AG20443 (cell line): ENCODE data around the gene RNF113B.
A peak's percentile ranks its signal among the peaks of the same experiment; 100 is the strongest.

Experiments used
- DNase-seq: peaks from one replicate; pipeline ENCODE4 v3.0.0; 2012; ENCODE audit warnings: low spot score, mixed read lengths

Gene RNF113B

DNA sequence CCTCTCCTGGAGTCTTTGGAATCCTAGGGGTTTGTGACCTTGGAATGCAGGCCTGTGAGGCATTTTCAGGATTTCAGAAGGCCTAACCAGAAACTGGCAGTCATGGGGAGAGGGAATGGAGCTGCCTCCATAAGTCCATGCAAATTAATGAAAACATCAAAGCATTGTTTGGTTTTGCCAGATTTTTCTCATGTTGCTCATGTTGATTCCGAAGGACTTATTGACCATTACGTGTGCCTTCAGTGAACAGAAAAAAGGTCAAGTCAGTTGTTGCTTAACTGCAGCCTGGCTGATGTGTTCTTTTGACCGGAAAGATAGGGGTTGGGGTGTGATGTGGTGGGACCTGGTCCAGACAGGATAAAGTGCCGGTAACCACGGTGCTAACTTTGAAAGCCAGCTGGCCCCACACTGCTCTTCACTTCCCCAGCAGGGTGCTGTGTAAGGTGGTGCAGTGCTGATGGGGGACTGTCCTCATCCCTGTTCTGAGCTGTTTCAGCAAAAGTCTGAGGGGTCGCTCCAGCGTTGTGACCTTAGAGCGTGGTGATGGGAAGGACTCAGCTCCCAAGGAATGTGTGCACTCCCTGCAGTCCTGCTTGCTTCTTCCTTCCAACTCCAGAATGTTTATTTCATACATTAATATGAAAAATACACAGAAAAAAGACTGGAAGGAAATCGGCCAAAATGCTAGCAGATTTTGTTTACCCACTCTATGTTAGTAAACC is 3.5 kb downstream of the RNF113B start:
- DNase-seq: peak; percentile 84

DNA sequence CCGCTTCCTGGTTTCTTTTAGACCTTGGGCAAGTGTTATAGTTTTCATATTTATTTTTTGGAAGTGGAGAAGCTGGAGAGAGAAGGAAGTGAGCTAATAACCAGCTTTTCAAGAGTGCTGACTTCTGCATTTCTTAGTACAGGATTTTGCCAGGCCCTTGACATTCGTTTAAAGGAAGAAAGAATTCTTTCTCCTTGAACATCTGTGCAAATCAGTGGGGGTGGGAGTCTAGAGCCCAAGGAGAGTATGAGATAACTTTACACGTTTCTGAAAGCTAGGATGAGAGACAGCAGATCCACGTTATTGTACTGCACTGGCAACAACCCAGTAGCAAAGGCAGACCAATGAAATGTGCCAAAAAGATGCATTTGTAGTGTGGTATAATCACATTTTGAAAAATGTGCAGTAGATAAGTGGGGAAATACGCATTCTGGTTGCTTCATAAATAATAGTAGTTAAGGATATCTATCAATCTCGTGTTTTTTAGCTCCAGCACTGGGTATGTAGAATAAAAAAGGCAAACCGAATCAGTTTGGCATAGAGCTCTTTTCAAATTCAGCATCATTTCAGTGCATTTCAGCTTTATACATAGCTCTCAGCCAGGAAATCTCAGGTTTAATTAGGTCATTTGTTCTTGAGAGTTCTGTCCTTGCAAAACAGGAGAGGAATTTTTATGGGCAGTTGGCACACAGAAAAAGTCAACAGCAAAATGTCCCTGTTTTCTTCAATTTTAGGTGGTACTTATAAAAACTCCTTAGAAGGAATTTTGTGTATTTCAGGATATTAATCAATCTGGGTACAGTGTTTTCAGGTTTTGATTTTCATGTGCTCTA is 4.3 kb downstream of the RNF113B start:
- DNase-seq: peak; percentile 22

DNA sequence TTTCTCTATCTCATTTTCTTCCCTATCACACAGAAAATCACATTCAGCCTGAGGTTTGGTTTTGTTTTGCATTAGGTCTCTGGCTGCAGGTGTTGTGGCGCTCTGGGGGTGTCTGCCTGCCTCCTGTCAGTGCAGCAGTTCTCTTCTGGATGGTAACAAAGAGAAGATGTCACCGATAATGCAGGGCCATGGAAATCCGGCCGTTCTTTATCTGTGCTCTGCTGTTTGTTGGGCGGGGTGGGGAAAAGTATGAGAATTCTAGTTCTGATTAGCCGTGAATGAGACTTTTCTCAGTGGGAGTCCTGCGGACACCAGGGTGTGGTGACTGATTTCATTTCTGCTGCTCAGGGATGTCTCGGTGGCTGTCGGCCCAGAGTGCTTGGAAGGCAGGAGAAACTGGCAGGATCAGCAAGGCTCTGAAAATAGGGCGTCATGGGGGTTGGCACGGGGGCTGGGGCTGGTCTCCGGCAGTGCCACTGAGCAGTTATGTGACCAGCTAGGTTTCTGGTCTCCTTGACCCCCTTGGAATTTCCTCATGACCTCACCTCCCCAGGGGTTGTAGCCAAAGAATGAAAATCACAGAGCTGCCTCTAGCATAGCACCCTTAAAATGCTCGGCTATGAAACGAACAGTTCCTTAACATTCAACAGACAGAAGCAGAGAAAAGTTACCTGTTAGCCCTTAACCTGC is 5.0 kb downstream of the RNF113B start:
- DNase-seq: peak; percentile 82

DNA sequence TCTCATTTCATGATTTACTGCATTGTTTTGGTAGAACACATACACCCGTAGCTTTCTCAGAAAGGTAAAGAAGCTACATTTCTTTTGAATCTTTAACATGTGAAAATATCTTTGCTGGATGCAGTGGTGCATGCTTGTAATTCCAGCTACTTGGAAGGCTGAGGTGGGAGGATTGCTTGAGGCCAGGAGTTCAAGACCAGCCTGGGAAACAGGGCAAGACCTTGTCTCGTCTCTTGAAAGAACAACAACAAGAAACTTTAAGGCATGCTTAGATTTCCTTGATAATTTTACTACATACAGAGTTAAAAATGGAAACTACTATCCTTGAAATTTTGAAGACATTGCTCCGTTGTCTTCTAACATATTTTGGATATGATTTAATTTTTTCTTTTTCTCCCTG is 7.7 kb downstream of the RNF113B start:
- no peak for DNase-seq

DNA sequence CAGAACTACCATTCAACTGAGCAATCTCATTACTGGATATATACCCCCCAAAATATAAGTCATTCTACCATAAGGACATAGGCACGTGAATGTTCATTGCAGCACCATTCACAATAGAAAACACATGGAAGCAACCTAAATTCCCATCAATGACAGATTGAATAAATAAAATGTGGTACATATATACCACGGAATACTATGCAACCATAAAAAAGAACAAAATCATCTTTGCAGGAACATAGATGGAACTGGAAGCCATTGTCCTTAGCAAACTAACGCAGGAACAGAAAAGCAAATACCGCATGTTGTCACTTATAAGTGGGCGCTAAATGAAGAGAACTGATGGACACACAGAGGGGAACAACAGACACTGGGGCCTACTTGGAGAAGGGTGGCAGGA is 14.1 kb downstream of the RNF113B start:
- DNase-seq: no peak

DNA sequence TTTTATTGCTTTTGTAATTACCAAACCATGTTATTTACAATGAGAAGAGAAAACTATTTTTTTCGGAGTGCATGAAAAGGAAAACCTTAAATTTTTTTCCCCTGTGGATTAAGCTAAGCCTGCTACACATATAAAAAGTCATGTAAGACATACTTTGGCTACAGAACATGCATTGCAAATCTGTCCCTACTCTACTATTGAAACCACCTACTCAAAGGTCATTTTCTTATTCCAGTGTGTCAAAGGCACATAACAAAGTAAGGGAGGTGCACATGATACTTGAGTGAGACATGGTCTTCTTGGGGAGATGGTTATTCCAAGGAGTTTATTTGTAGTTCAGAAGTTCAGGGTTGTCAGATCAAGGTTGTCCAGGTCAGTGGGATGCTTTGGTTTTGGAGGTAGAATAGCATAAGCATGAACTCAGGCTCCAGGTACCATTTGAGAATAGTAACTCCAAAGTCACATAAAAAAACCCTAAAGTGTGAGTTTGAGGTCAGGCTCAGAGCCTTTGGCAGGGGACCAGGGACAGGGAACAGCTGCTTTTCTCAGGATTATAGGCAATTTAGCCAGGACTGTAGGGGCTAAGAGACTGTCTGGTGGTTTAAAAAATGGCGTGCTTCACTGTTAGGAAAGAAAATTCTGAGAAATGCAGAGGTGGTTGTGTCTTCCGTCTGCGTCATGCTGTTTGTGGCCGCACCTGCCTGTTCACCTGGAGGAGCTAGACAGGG is 18.7 kb downstream of the RNF113B start:
- no peak for DNase-seq

DNA sequence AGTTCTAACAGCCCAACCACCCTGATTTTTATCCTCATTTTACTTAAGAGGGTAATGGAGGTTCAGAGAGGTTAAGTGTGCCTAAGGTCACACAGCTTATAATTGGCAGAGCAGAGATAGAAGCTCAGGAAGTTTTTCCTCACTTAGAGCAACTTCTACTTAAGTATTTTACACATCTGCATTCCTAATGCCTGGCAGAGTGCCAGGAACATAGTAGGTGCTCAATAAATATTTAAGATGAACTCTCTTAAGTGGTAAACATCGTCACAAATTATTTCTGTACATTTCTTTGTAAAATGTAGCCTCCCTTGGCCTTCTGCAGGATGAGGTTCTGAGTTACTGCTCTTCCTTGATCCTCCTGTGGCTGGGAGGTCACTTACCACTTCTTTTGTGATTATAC is 19.5 kb downstream of the RNF113B start:
- DNase-seq: no peak

DNA sequence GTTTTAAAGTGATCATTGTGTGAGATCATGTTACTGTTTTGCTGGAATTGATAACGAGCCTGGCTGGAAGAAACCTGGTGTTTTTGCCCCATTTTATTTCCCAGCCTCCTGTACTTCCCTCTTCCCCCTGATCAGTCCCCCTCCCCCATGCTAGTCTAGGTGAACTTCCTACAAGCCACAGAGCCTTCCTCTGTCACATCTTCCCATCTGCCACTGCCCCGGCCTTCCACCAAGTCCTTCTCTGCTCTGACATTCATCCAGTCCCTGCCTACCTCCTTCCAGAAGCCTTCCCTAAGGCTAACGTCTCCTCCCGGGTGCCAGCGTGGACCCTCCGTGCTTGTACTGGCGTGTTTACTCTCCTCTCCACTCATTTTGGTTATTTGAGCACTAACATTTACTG is 19.9 kb downstream of the RNF113B start:
- no peak for DNase-seq

DNA sequence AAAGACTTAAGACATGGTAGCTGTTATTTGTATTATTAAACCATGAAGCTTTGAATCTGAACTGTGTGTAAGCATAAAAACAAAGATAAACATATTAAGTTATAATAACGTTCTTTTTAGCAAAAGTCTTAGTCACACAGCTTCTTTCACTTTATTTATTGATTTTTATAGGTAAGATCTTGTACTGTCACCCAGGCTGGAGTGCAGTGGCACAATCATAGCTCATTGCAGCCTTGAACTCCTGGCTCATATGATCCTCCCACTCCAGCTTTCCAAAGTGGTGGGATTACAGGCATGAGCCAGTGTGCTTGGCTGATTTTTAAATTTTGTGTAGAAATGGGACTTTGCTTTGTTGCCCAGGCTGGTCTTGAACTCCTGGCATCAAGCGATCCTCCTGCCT is 20.8 kb downstream of the RNF113B start:
- no peak for DNase-seq

DNA sequence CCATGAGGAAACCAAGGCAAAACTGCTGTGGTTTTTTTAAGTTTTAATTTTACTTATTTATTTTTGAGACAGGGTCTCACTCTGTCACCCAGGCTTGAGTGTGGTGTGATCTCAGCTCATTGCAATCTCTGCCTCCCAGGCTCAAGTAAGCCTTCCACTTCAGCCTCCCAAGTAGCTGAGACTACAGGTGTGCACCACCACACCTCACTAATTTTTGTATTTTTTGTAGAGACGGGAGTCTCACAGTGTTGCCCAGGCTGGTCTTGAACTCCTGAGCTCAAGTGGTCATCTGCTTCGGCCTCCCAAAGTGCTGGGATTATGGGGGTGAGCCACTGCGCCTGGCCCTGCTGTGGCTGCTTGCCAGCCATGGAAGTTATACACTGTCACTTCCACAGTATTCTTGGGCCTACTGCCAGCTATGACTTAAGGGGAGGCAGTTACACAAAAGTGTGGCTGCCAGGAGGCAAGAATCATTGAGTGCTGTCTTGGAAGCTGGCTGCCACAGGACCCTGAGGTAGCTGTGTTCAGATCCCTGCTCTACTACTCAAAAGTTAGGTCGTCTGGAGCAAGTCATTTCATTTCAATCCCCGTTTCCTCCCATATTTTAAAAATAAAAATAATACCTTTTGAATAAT is 21.5 kb downstream of the RNF113B start:
- DNase-seq: no peak

DNA sequence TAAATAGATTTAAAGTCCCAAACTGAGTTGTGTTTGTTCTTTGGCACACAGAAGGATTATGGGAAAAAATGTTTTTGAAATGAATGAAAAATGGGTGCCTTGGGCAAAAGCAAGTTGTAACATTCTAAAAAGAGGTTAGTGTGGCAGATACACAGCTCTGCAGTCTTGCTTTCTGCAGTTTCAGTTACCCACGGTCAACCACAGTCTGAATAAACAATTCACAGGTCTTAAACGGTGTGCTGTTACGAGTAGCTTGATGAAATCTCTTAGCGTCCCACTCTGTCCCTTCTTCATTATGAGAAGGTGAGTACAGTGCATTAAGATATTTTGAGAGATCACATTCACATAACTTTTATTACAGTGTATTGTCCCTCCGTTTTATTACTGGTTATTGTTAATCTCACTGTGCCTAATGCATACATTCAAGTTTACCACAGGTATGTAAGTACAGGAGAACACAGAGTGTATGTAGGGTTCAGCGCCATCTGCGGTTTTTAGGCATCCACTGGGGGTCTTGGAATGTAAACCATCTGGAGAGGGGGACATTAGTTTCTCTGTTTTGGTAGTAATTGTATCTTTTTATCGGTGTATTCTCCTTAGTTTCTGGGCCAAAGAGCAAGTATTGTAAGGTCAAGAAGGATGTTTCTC is 26.1 kb downstream of the RNF113B start:
- DNase-seq: no peak

DNA sequence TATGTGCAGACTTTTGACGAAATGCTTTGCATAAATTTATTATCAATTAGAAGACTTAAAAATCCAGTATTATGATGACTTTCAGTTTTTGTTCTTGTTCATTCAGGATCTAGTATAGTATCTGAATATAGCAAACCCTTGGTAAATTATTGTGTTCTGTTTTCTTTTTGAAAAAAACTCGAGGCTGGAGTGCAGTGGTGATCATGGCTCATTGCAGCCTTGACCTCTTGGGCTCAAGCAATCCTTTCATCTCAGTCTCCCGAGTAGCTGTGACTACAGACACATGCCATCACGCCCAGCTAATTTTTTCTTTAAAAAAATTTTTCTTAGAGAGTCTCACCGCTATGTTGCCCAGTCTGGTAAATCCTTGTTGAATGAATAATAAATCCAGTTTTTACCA is 29.5 kb downstream of the RNF113B start:
- no peak for DNase-seq

DNA sequence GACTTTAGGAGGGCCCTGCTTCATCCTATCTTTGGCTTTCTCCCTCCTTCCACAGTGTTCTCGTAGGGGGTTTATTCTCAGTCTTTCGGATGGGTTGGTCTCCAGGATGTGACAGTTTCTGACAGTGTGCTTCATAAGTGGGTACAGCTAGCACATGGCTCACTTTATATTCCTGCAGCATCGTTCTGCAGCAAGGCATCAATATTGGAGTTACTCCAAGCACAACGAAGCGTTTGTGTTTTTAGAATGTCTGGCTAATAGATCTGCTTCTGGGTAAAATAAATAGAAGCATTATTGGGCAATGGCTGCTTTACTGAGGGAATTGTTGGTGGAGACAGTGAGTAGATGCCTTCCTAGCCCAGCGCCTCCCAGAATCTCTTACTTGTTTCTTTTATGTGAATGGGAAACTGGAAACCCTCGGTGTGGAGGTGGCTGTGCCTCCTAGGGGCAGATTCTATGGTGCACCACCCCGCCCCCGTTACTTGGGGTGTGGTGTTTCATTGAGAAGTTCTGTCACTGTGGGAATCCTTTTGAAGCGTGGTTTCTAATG is 32.2 kb downstream of the RNF113B start:
- DNase-seq: peak; percentile 58

DNA sequence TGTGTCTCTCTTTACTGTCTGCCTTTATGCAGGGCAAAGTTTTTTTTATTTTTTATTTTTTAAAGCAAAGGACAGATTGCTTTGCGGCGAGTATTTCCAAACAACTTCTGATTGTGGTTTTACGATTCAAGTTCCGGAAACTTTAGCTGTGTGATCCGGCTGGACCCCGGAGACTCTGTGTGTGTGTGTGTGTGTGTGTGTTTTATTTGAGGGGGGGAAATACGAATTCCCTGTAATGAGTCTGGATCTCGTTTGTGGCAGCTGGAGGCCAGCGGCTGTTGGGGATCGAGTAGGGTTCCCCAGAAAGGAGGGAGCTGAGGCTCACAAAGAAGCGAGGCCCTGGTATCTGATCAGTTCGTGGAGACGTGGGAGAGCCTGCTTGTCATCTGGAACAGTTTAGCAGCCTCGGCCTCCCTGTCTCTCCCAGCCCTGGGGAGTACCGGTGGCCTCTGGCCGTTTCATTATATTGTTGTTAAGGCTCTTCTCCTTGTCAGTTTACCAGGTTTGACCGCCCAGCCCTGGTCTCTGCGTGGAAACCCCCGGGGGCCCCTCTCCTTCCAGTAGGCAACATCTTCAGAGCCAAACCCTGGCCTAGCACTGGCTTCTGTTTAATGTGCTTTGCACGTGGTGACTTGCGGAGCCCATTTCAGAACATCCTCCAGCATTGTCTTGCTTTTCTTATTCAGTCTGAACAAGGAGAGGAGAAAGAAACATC is 32.9 kb downstream of the RNF113B start:
- DNase-seq: peak; percentile 51

DNA sequence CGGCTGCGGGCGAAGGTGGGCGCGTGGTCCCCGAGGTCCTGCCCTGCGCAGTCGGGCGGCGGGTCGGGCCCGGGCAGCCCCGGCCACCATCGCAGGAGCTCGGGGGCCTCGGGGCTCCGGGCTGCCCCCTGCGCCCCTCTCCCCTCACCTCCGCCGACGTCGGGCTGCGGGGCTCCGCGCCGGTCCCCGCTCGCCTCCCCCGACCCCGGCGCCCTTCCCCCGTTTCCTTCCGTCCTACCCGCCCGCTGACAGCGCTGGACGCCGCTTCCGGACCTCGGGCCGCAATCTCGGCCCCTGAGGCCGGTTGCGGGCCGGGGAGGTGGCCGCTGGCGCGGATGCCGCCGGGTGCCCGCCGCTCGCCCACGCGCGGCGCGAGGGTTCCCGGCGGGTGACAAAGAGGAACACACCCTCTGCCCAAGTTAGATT is 33.5 kb downstream of the RNF113B start:
- peak; percentile 58 for DNase-seq

DNA sequence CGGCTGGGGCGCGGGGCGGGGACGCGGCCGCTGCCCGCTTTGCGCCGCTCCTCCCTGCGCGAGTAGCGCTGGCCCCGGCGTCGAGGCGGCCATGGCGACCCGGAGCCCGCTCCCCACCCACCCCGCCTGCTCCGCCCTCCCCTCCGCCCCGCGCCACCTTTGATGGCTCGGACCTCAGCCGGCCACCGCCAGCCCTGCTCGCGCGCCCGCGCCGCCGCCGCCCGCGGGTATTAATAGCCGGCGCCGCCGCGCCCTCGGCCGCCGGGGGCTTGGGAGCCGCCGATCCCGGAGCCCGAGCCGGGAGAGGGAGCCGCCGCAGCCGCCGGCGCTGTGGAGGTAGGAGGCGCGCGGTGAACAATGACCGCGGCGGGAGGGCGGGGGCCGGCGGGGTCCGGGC is 33.9 kb downstream of the RNF113B start:
- DNase-seq: no peak

DNA sequence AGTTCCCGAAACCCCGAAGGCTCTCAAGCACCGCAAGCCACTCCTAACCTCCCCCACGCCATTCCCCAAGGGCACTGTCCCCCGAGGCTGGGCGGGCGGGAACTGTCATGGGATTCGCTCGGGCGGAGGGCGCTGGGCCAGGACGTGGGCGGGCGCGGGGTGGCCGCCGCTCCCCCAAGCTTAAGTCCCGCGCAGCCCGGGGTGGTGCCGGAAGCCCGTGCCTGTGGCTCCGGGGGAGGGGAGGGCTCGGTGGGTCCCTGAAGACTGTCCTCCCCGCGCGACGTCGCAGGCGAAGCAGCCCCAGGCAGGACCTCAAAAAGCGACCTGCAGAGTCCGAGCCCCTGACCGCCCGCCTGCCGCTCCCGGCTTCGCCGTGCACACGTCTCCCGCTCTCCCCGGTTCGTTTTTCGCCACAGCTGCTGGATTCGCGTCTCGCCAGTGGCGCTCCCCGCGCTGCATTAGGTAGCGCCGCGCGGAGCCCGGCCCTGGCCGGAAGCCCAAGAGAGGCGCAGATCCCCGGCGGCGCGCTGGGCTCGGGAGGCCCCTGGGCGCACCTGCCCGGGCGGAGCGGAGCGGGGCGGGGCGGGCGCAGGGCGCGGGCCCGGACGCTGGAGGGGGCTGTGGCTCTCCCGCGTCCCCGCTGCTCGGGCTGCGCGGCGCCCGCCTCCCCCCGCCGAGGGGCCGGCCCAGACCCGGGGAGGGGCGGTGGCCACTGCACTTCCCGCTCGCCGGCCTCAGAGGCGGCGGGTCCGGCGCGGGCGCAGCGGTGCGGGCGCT is 34.5 kb downstream of the RNF113B start, which contains the start of gene FARP1:
TSS of gene FARP1 (plus strand) at position 715 of the 777 bp plus-strand sequence. CDS start 70,149 bp downstream, outside the sequence.
- peak; percentile 93 for DNase-seq

DNA sequence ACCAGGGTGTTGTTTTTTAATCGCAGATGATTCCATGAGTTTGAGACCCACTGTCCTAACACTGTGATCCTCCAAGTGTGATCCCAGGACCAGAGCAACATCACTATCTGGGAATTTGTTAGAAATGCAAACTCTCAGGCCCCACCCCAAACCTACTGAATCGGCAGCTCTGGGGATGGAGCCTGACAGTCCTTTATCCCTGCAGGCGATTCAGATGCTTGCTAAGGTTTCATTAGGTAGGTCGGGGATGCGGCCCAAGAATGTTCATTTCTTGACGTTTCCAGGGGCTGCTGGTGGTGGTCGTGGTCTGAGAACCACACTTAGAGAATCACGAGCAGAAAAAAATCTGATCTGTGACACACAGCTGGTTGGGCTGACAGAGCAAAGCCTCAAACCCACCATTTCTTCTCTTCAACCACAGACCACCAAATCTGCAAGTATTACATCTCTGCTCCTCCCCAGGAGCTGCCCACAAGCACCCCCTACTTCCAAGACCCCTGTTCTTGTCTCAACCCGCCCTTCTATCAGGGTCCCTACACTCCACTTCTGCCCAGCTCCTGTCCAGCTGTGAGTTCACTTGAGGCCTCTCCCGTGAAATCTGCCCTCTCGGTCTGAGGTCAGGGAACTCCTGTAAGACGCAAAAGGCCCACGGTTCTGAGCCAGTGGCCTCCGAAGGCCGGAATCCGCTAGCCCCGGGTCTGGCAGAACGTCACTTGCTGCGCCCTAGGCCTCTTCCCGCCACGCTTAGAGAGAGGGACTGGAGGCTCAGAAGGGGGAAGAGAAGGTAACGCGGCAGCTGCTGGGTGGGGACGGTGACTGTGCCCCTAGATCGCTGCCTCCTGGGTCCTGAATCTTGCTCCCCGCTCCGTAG is 35.3 kb downstream of the RNF113B start:
- no peak for DNase-seq
